ENCODE results near the gene GOLGA6L26. TPM values are rescaled to one million over a fixed set of nuclear protein-coding genes. Genes with fewer than 3 reads are reported as not detected.
"Not testable (repeated sequence)": the region's sequence is repeated elsewhere in the genome, so short reads cannot be mapped to it uniquely, and the experiment has no call there.

GOLGA6L26 gene
- total RNA-seq, result not detected

DNA sequence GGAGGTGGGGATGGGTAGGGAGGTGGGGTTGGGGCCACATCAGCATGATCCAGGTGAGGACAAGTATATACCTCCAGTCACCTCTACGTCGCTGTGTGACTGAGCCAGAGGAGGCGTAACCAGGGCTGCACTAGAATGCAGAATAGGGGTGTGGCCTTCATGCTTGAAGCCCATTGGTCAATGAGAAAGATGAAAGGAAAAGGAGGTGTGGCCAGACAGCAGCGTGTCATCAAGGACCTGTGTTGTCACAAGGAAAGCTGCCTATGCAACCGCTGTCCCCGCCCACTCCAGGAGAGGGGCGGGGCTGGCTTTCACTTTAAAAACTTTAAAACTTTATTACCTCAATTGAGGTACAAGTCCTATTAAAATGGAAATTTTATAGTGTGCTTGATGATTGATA is at the start of gene GOLGA6L26:
TSS of gene GOLGA6L26 (minus strand) at position 101 of the 400 bp plus-strand sequence. CDS start at position 40, 61 bp downstream.
- not testable (repeated sequence) for H3K27me3 ChIP-seq; DNase-seq (ENCODE audit: low spot score in 2 of 2); H3K4me1 ChIP-seq; H3K27ac ChIP-seq; H3K9me3 ChIP-seq; H3K4me3 ChIP-seq; H3K36me3 ChIP-seq
- WGBS, result no CpG with 5 or more reads among the region's 7 CpGs

DNA sequence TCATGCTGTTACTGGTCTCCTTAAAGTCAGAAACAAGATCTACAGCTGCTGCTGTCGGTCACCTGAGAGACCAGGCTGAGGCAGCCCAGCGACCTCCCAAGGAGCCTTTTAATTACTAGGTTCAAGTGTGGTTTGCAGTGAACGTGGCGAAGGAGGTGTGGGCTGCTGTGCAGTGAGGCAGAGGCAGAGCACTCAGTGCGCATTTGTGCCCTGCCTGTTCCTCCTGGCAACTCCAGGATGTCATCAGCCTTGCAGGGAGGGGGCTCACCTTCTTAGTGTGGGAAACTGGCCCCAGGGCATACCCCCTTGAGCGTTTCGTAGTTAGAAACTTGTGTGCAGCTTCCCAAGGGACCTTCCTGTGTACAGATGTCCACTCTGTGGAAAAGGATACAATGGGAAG is 47.2 kb upstream of the GOLGA6L26 start:
- H3K36me3 ChIP-seq; H3K9me3 ChIP-seq; H3K4me3 ChIP-seq; H3K27me3 ChIP-seq; H3K27ac ChIP-seq; DNase-seq (ENCODE audit: low spot score in 2 of 2); H3K4me1 ChIP-seq: not testable (repeated sequence)
- WGBS, result 58% methylated on average over 7 of the region's 7 CpGs

GRCh38 chr15:23380700-23381099 is 46.7 kb upstream of the GOLGA6L26 start:
- not testable (repeated sequence) for H3K27me3 ChIP-seq; H3K4me1 ChIP-seq; H3K4me3 ChIP-seq; DNase-seq (ENCODE audit: low spot score in 2 of 2); H3K9me3 ChIP-seq; H3K27ac ChIP-seq; H3K36me3 ChIP-seq
- 62% methylated on average over 4 of the region's 4 CpGs for WGBS

GRCh38 chr15:23378946-23379345 is 45.0 kb upstream of the GOLGA6L26 start:
- H3K27ac ChIP-seq; H3K9me3 ChIP-seq; H3K4me1 ChIP-seq; DNase-seq (ENCODE audit: low spot score in 2 of 2); H3K36me3 ChIP-seq; H3K4me3 ChIP-seq; H3K27me3 ChIP-seq: not testable (repeated sequence)
- 91% methylated on average over 13 of the region's 13 CpGs for WGBS

DNA sequence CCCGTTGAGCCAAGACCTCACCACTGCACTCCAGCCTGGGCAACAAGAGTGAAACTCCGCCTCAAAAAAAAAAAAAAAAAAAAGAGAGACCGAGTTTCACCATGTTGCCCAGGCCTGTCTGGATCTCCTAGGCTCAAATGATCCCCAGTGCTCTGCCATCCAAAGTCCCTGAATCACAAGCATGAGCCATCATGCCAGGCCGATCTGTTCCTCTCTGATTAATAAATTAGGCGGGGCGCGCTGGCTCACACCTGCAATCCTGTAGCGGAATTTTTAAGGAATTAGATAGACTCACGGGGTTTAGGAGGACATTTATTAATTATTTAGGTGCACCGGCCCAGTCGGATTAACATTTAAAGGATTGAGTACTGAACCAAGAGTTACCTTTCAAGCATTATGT is 40.2 kb upstream of the GOLGA6L26 start:
- WGBS, result 85% methylated on average over 11 of the region's 11 CpGs
- DNase-seq (ENCODE audit: low spot score in 2 of 2); H3K36me3 ChIP-seq; H3K4me3 ChIP-seq; H3K4me1 ChIP-seq; H3K27me3 ChIP-seq; H3K27ac ChIP-seq; H3K9me3 ChIP-seq: not testable (repeated sequence)

DNA sequence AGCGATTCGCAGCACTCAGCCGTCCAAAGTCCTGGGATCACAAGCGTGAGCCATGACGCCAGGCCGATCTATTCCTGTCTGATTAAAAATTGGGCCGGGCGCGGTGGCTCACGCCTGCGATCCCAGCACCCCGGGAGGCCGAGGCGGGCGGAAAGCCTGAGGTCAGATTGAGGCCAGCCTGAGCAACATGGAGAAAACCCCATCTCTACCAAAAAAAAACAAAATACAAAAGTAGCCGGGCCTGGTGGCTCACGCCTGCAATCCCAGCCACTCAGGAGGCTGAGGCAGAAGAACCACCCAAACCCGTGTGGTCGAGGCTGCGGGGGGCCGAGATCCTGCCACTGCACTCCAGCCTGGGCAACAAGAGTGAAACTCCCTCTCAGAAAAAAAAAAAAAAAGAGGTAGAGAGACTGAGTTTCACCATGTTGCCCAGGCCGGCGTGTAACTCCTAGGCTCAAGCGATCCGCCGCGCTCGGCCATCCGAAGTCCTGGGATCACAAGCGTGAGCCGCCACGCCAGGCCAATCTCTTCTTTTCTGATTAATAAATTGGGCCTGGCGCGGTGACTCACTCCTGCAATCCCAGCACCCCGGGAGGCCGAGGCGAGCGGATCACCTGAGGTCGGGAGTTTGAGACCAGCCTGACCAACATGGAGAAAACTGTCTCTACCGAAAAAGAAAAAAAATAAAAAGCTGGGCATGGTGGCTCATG is 39.0 kb upstream of the GOLGA6L26 start:
- WGBS, result 95% methylated on average over 39 of the region's 40 CpGs
- DNase-seq (ENCODE audit: low spot score in 2 of 2); H3K27me3 ChIP-seq; H3K36me3 ChIP-seq; H3K4me3 ChIP-seq; H3K4me1 ChIP-seq; H3K27ac ChIP-seq; H3K9me3 ChIP-seq: not testable (repeated sequence)

DNA sequence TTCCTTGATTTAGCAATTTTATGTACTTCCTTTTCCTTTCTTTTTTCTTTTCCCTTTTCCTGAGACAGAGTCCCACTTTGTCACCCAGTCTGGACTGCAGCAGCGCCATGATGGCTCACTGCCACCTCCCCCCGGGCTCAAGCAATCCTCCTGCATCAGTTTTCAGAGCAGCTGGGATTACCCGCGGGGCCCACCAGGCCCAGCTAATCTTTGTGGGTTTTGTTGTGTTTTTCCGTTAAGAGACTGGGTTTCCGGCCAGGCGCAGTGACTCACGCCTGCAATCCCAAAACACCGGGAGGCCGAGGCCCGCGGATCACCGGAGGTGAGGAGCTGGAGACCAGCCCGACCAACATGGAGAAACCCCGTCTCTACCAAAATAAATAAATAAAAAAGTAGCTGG is 38.3 kb upstream of the GOLGA6L26 start:
- TF ChIP-seq EP300 (IDR thresholded peaks at IDR 0.05) (no peak), CTCF (IDR thresholded peaks at IDR 0.05) (no peak), POLR2AphosphoS5 (IDR thresholded peaks at IDR 0.05) (no peak), POLR2A (IDR thresholded peaks at IDR 0.05) (no peak)
- no peaks in the 10 kb centered on the region for H3K9me3 ChIP-seq
- no peak overlapping the region for H3K4me3 ChIP-seq
- 80% methylated on average over 15 of the region's 15 CpGs for WGBS
- H3K27me3 ChIP-seq, result no peaks in the 10 kb centered on the region
- no peaks in the 10 kb centered on the region for H3K36me3 ChIP-seq
- H3K4me1 ChIP-seq, result no peaks in the 10 kb centered on the region
- H3K27ac ChIP-seq, result no peak overlapping the region
- DNase-seq (ENCODE audit: low spot score in 2 of 2), result no peak

DNA sequence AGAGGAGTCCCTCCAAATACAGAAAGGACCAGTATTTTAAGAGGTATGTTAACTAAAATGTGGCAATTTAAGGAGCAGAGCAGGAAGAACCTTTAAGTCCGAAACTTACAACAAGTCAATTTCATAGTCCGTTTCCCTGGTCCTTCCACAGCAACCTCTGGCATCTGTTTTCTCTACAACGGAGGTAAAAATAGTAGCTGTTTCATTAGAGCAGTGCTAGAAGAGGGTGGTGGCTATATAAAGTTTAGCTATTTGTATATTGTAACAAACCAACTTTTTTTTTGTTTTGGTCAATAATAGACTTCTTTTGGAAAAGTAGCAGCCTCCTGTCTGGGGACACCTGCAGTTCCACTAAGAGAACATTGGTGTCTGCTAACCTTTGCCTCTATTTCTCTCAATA is 37.9 kb upstream of the GOLGA6L26 start:
- H3K36me3 ChIP-seq; H3K9me3 ChIP-seq; H3K27ac ChIP-seq; DNase-seq (ENCODE audit: low spot score in 2 of 2); H3K4me1 ChIP-seq; H3K4me3 ChIP-seq; H3K27me3 ChIP-seq: not testable (repeated sequence)
- WGBS, result 77% methylated on average over 3 of the region's 3 CpGs

GRCh38 chr15:23371134-23371533 is 37.1 kb upstream of the GOLGA6L26 start:
- not testable (repeated sequence) for H3K9me3 ChIP-seq; DNase-seq (ENCODE audit: low spot score in 2 of 2); H3K27me3 ChIP-seq; H3K4me1 ChIP-seq; H3K27ac ChIP-seq; H3K4me3 ChIP-seq; H3K36me3 ChIP-seq
- WGBS, result 73% methylated on average over 4 of the region's 4 CpGs
